Upper lobe of left lung (tissue), 6 donors: ENCODE data around the gene EPB41L1. TPM values are rescaled to one million over a fixed set of nuclear protein-coding genes. Genes with fewer than 3 reads are reported as not detected.

Experiments used
- ATAC-seq, 2 donors: fragments of 200-7000 bp; cut with Tn5 transposase; one replicate each; pipeline ENCODE4 v1.9.1; 2022; ENCODE audit warnings: mild to moderate bottlenecking in 2 of 2, moderate library complexity in 2 of 2; ENCODE audit not compliant: low FRiP score in 2 of 2
- DNase-seq, 2 donors: peaks; one replicate each; pipeline ENCODE4 v3.0.0-alpha.2; 2019 to 2020
- H3K27ac ChIP-seq, 4 donors: fragments of 200-600 bp; sonication (generic); one replicate each; pipeline ENCODE4 v1.5.1; 2016 to 2019
- H3K27me3 ChIP-seq, 4 donors: fragments of 200-600 bp; sonication (generic); one replicate each; pipeline ENCODE4 v1.5.1; 2017 to 2019
- H3K36me3 ChIP-seq, 4 donors: fragments of 200-600 bp; sonication (generic); one replicate each; pipeline ENCODE4 v1.5.1; 2016 to 2019
- H3K4me1 ChIP-seq, 4 donors: fragments of 200-600 bp; sonication (generic); one replicate each; pipeline ENCODE4 v1.5.1; 2018 to 2019
- H3K4me3 ChIP-seq, 4 donors: fragments of 200-600 bp; sonication (generic); one replicate each; pipeline ENCODE4 v1.5.1; 2017 to 2019; ENCODE audit warnings: mild to moderate bottlenecking in 2 of 4, moderate library complexity in 1 of 4
- H3K9me3 ChIP-seq, 4 donors: fragments of 200-600 bp; sonication (generic); one replicate each; pipeline ENCODE4 v1.5.1; 2018 to 2019
- CTCF ChIP-seq, 6 experiments: fragments of 450-650 bp in 4 of 6; fragments of 200-600 bp in 2 of 6; sonication (generic) in 2 of 6; IDR thresholded peaks; one replicate each; pipeline ENCODE4 v1.5.1; 2016 to 2019; ENCODE audit warnings: antibody characterized with exemption in 6 of 6
- EP300 ChIP-seq, 4 donors: sonication (generic); formaldehyde crosslinking; IDR thresholded peaks; one replicate each; pipeline ENCODE4 v1.5.1; 2017; ENCODE audit warnings: antibody characterized with exemption in 4 of 4, control low read depth in 2 of 4
- POLR2A ChIP-seq, 4 donors: fragments of 450-650 bp; IDR thresholded peaks; one replicate each; pipeline ENCODE4 v1.5.1; 2016 to 2017; ENCODE audit warnings: antibody characterized with exemption in 4 of 4, mild to moderate bottlenecking in 2 of 4
- POLR2AphosphoS5 ChIP-seq, 2 donors: sonication (generic); formaldehyde crosslinking; IDR thresholded peaks; one replicate each; pipeline ENCODE4 v1.5.1; 2017; ENCODE audit warnings: antibody characterized with exemption in 2 of 2
- WGBS, 2 donors: methylation state at CpG; one replicate each; pipeline ENCODE4 v1.1.5; 2017 to 2018; 5-methylcytosine and 5-hydroxymethylcytosine counted together
- total RNA-seq, 6 donors: library from RNA; depleted of rRNA in 4 of 6; stranded (reverse); fragments of >200 nt in 4 of 6; gene quantifications; one replicate each; pipeline versions ENCODE4 v1.1.0 to v1.2.1, GENCODE V29; 2016 to 2021
- donor health status: DM: no; HTN: no; CAD: no; lungs with moderate emphysema.
- donor health status: DM: no; HTN: yes; CAD: no; lungs with severe emphysema.

The EPB41L1 gene
- total RNA-seq, 6 donors from 2014 or later: 56.6 to 104 (median 79.2) TPM

- no peak for DNase-seq
Observed at GRCh38 chr20:36175475-36175995, 21.0 kb downstream of the EPB41L1 start.

GRCh38 chr20:36177716-36178115 is 23.2 kb downstream of the EPB41L1 start:
- WGBS, 2 donors: 90 to 91% methylated on average over 6 to 7 of the region's 7 CpGs
- TF ChIP-seq CTCF (IDR thresholded peaks at IDR 0.05): no peak
- TF ChIP-seq POLR2A (IDR thresholded peaks at IDR 0.05): no peak
- TF ChIP-seq POLR2AphosphoS5 (IDR thresholded peaks at IDR 0.05): no peak
- no peak for TF ChIP-seq EP300 (IDR thresholded peaks at IDR 0.05)
- ATAC-seq (no peak), DNase-seq (no peak)
- Histone ChIP-seq H3K4me3 (no peak overlapping the region), H3K27ac (no peak overlapping the region), H3K4me1 (no peaks in the 10 kb centered on the region), H3K27me3 (no peaks in the 10 kb centered on the region), H3K36me3 (peaks cover 0 to 25% (median 14%) of the 10 kb centered on the region in 4 donors), H3K9me3 (no peaks in the 10 kb centered on the region)

More at GRCh38 chr20:36175475-36175995, 21.0 kb downstream of the EPB41L1 start:
- no peaks in the 10 kb centered on the region for H3K4me1 ChIP-seq
- H3K36me3 ChIP-seq: peaks cover 0 to 19% (median 12%) of the 10 kb centered on the region in 4 donors
- no peak overlapping the region for H3K4me3 ChIP-seq
- TF ChIP-seq POLR2A (IDR thresholded peaks at IDR 0.05): no peak
- TF ChIP-seq POLR2AphosphoS5 (IDR thresholded peaks at IDR 0.05): no peak
- TF ChIP-seq CTCF (IDR thresholded peaks at IDR 0.05): no peak
- TF ChIP-seq EP300 (IDR thresholded peaks at IDR 0.05): no peak
- 87 to 93% methylated on average over 10 of the region's 10 CpGs for WGBS, 2 donors
- no peak overlapping the region for H3K27ac ChIP-seq
- no peaks in the 10 kb centered on the region for H3K9me3 ChIP-seq
- no peak for ATAC-seq
- H3K27me3 ChIP-seq: no peaks in the 10 kb centered on the region

DNA sequence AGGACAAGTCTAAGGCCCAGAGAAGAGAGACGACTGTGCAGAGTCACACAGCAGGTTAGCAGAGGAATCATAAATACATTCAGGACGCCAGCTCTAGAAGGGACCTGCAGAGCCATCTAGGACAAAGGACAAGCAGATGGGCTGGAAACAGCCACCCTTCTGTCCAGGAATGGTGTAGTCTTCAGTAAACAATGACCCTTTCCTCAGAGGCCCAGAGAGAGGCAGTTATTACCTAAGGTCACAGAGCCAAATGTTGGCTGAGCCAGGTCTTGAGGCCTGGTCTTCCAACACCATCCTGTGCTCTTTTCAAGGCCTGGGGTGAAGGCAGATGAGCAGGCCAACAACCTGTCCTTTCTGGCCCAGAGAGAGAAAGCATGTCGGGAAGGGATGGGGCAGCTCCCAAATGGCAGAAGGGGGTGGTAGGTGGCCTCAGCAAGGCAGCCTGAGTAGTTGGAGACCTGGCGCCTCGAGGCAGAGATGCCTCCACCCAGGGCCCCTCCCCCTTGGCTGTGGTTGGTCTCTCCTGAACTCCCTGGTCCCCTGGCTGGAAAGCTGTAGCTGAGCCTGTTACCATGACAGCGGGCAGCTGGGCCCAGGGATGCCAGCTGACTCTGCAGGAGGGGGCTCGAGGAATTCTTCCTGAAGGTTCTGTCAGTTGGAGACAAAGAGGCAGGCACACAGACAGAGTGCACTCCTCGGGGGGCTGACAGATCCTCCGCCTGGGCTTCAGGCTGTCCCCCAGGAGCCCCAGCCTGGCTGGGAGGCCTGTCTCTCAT is 24.8 kb downstream of the EPB41L1 start:
- no peak for ATAC-seq
- no peak for TF ChIP-seq CTCF (IDR thresholded peaks at IDR 0.05)
- no peak for TF ChIP-seq EP300 (IDR thresholded peaks at IDR 0.05)
- H3K9me3 ChIP-seq: no peaks in the 10 kb centered on the region
- no peak for DNase-seq
- no peak overlapping the region for H3K27ac ChIP-seq
- H3K27me3 ChIP-seq: no peaks in the 10 kb centered on the region
- no peaks in the 10 kb centered on the region for H3K4me1 ChIP-seq
- WGBS, 2 donors: 88 to 89% methylated on average over 6 to 9 of the region's 9 CpGs
- H3K4me3 ChIP-seq: no peak overlapping the region
- H3K36me3 ChIP-seq: peaks cover 0 to 29% (median 16%) of the 10 kb centered on the region in 4 donors

- no peak for DNase-seq
- H3K27me3 ChIP-seq: no peaks in the 10 kb centered on the region
- H3K9me3 ChIP-seq: no peaks in the 10 kb centered on the region
- TF ChIP-seq EP300 (IDR thresholded peaks at IDR 0.05) (no peak), POLR2AphosphoS5 (IDR thresholded peaks at IDR 0.05) (no peak), POLR2A (IDR thresholded peaks at IDR 0.05) (no peak), CTCF (IDR thresholded peaks at IDR 0.05) (no peak)
- no peak for ATAC-seq
- H3K4me1 ChIP-seq: no peaks in the 10 kb centered on the region
- no peak overlapping the region for H3K4me3 ChIP-seq
- H3K27ac ChIP-seq: no peak overlapping the region
- peaks cover 0 to 35% (median 16%) of the 10 kb centered on the region in 4 donors for H3K36me3 ChIP-seq
Observed at GRCh38 chr20:36180323-36180722, 25.8 kb downstream of the EPB41L1 start.
